Measurements from ENCODE around the gene DEPDC4. TPM values are rescaled to one million over a fixed set of nuclear protein-coding genes. Genes with fewer than 3 reads are reported as not detected.
"Not testable (repeated sequence)": the region's sequence is repeated elsewhere in the genome, so short reads cannot be mapped to it uniquely, and the experiment has no call there.

DEPDC4 gene
- 3.9 and 4.3 TPM in 2 replicates for total RNA-seq
- long read RNA-seq, partial matches to known transcripts, result 0 of 4 reads
- long read RNA-seq, other reads (novel, unspliced or antisense), result 4 of 4 reads

GRCh38 chr12:100266835-100267602 lies at the start of gene DEPDC4, which contains the start of gene SCYL2:
DEPDC4 (minus strand) TSS chr12:100267079; CDS start chr12:100267076, 3 bp downstream.
SCYL2 (plus strand) TSS chr12:100267177; CDS start chr12:100282971, 15,794 bp downstream.
- no peak for TF ChIP-seq CTCF (IDR thresholded peaks at IDR 0.05; ENCODE audit: unreplicated experiment)
- Mint-ChIP-seq H3K36me3 (ENCODE audit: insufficient read depth) (no peaks in the 10 kb centered on the region), H3K27me3 (no peaks in the 10 kb centered on the region), H3K9me3 (ENCODE audit: low read depth) (no peaks in the 10 kb centered on the region), H3K4me1 (ENCODE audit: low read depth) (peaks cover 18% of the 10 kb centered on the region), H3K27ac (peak within 1 kb of the TSS; percentile 100), H3K4me3 (ENCODE audit: low read depth) (peak within 1 kb of the TSS; percentile 99)
- DNase-seq (ENCODE audit: low spot score, unreplicated experiment), result peak; percentile 91

- peaks cover 32% of the 10 kb centered on the region for H3K36me3 Mint-ChIP-seq (ENCODE audit: insufficient read depth)
These were observed 44.4 kb upstream of the DEPDC4 start for GRCh38 chr12:100311317-100311716.

DNA sequence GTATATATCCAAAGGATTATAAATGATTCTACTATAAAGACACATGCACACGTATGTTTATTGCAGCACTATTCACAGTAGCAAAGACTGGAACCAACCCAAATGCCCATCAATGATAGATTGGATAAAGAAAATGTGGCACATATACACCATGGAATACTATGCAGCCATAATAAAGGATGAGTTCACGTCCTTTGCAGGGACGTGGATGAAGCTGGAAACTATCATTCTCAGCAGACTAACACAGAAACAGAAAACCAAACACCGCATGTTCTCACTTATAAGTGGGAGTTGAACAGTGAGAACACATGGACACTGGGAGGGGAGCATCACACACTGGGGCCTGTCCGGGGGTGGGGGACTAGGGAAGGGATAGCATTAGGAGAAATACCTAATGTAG lies 41.3 kb upstream of the DEPDC4 start:
- not testable (repeated sequence) for H3K4me1 Mint-ChIP-seq (ENCODE audit: low read depth); H3K4me3 Mint-ChIP-seq (ENCODE audit: low read depth); H3K27ac Mint-ChIP-seq; DNase-seq (ENCODE audit: low spot score, unreplicated experiment); H3K27me3 Mint-ChIP-seq
- peaks cover 61% of the 10 kb centered on the region for H3K36me3 Mint-ChIP-seq (ENCODE audit: insufficient read depth)
- H3K9me3 Mint-ChIP-seq (ENCODE audit: low read depth), result peaks cover 31% of the 10 kb centered on the region

More at GRCh38 chr12:100311317-100311716, 44.4 kb upstream of the DEPDC4 start:
- no peak for TF ChIP-seq CTCF (IDR thresholded peaks at IDR 0.05; ENCODE audit: unreplicated experiment)
- H3K4me3 Mint-ChIP-seq (ENCODE audit: low read depth), result no peak overlapping the region
- H3K27ac Mint-ChIP-seq, result no peak overlapping the region
- H3K27me3 Mint-ChIP-seq, result no peaks in the 10 kb centered on the region
- H3K9me3 Mint-ChIP-seq (ENCODE audit: low read depth), result peaks cover 8% of the 10 kb centered on the region
- DNase-seq (ENCODE audit: low spot score, unreplicated experiment), result no peak
- no peaks in the 10 kb centered on the region for H3K4me1 Mint-ChIP-seq (ENCODE audit: low read depth)

DNA sequence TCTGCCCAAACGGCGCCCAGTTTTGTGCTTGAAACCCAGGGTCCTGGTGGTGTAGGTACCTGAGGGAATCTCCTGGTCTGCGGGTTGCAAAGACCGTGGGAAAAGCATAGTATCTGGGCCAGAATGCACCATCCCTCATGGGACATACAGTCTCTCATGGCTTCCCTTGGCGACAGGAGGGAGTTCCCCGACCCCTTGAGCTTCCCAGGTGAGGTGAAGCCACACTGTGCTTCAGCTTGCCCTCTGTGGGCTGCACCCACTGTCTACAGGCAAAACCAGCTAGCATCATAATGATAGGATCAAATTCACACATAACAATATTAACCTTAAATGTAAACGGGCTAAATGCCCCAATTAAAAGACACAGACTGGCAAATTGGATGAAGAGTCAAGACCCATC lies 37.5 kb upstream of the DEPDC4 start:
- Mint-ChIP-seq H3K9me3 (ENCODE audit: low read depth) (peaks cover 54% of the 10 kb centered on the region), H3K36me3 (ENCODE audit: insufficient read depth) (peaks cover 89% of the 10 kb centered on the region)
- not testable (repeated sequence) for H3K4me1 Mint-ChIP-seq (ENCODE audit: low read depth); H3K4me3 Mint-ChIP-seq (ENCODE audit: low read depth); H3K27ac Mint-ChIP-seq; H3K27me3 Mint-ChIP-seq; DNase-seq (ENCODE audit: low spot score, unreplicated experiment)

- H3K4me3 Mint-ChIP-seq (ENCODE audit: low read depth), result no peak overlapping the region
- H3K4me1 Mint-ChIP-seq (ENCODE audit: low read depth), result no peaks in the 10 kb centered on the region
- H3K9me3 Mint-ChIP-seq (ENCODE audit: low read depth), result peaks cover 54% of the 10 kb centered on the region
- no peak for TF ChIP-seq CTCF (IDR thresholded peaks at IDR 0.05; ENCODE audit: unreplicated experiment)
- H3K27ac Mint-ChIP-seq, result no peak overlapping the region
- no peaks in the 10 kb centered on the region for H3K27me3 Mint-ChIP-seq
- DNase-seq (ENCODE audit: low spot score, unreplicated experiment), result no peak
- peaks cover 92% of the 10 kb centered on the region for H3K36me3 Mint-ChIP-seq (ENCODE audit: insufficient read depth)
These were observed 37.0 kb upstream of the DEPDC4 start for GRCh38 chr12:100303831-100304230.

DNA sequence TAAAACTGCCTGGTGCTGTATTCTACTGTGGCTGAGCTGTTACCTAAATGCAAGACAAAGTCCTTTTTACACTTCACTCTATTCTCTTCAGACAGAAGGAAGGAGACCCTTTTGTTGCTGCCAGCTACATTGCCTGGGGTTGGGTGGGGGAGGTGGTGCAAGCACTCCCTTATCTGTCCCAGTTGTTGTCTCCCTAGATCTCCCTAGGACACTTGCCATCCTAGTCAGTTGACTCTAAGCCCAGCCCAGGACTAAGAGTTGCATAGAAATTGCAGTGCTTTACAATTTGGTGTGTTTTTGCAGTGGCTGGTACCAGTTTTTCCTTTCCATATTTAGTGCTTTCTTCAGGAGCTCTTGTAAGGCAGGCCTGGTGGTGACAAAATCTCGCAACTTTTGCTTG lies 35.2 kb upstream of the DEPDC4 start:
- no peak for DNase-seq (ENCODE audit: low spot score, unreplicated experiment)
- Mint-ChIP-seq H3K9me3 (ENCODE audit: low read depth) (peaks cover 54% of the 10 kb centered on the region), H3K27me3 (no peaks in the 10 kb centered on the region), H3K4me3 (ENCODE audit: low read depth) (no peak overlapping the region), H3K4me1 (ENCODE audit: low read depth) (no peaks in the 10 kb centered on the region), H3K36me3 (ENCODE audit: insufficient read depth) (peaks cover 86% of the 10 kb centered on the region), H3K27ac (no peak overlapping the region)
- TF ChIP-seq CTCF (IDR thresholded peaks at IDR 0.05; ENCODE audit: unreplicated experiment), result no peak
